Panc1 (cell line): Measurements from ENCODE around the gene FOXK2. TPM values are rescaled to one million over a fixed set of nuclear protein-coding genes. Genes with fewer than 3 reads are reported as not detected.

Experiments
- ATAC-seq: fragments of 200-7000 bp; cut with Tn5 transposase; 2 replicates; pipeline ENCODE4 v1.9.1; 2020; ENCODE audit warnings: mild to moderate bottlenecking, moderate library complexity
- BruUV-seq: library from RNA; stranded (reverse); fragments of 400-500 nt; replicated peaks from 2 replicates; lab custom pipeline; 2021; lab: Mats Ljungman, UMichigan
- CTCF ChIA-PET: fragments of 300-600 bp; sonication (Branson Sonifier 250); formaldehyde crosslinking; loops from one replicate; lab custom pipeline; 2022; ENCODE audit warnings: antibody characterized with exemption; lab: Charles Lee
- POLR2A ChIA-PET: fragments of 300-600 bp; sonication (Branson Sonifier 250); formaldehyde crosslinking; loops from one replicate; lab custom pipeline; 2022; ENCODE audit warnings: antibody characterized with exemption; lab: Charles Lee
- DNase-seq: peaks from one replicate; pipeline ENCODE4 v3.0.0-alpha.2; 2010; ENCODE audit warnings: low read depth, low spot score
- H3K27ac ChIP-seq: 2 replicates; pipeline ENCODE4 v1.5.1; 2011; ENCODE audit warnings: mild to moderate bottlenecking, low read length, inconsistent platforms
- H3K27me3 ChIP-seq: fragments of 200-500 bp; sonication (Bioruptor generic); 2 replicates; pipeline ENCODE4 v1.6.0; 2014; ENCODE audit warnings: low read length, inconsistent platforms; ENCODE audit not compliant: control insufficient read depth, insufficient read depth
- H3K36me3 ChIP-seq: fragments of 200-500 bp; sonication (Bioruptor generic); 2 replicates; pipeline ENCODE4 v1.5.1; 2014; ENCODE audit warnings: inconsistent platforms, mild to moderate bottlenecking, low read length, moderate library complexity; ENCODE audit not compliant: control insufficient read depth, insufficient read depth
- H3K4me1 ChIP-seq: 2 replicates; pipeline ENCODE4 v1.5.1; 2011; ENCODE audit warnings: inconsistent platforms, mild to moderate bottlenecking, low read length, moderate library complexity; ENCODE audit not compliant: control insufficient read depth, insufficient read depth
- H3K4me3 ChIP-seq, 2 experiments: 2 replicates each; pipeline ENCODE4 v1.5.1; 2011 to 2012; ENCODE audit warnings: low read depth in 2 of 2, low read length in 2 of 2, mild to moderate bottlenecking in 2 of 2, inconsistent platforms in 1 of 2, moderate library complexity in 1 of 2
- H3K9me3 ChIP-seq: fragments of 200-500 bp; sonication (Bioruptor generic); 2 replicates; pipeline ENCODE4 v1.5.1; 2014; ENCODE audit warnings: low read depth, mild to moderate bottlenecking, inconsistent platforms, low read length, moderate library complexity; ENCODE audit not compliant: control insufficient read depth, insufficient read depth
- POLR2AphosphoS5 ChIP-seq: IDR thresholded peaks from 2 replicates; pipeline ENCODE4 v1.6.1; 2012; ENCODE audit warnings: mild to moderate bottlenecking, low read depth, low read length, moderate library complexity
- SIN3A ChIP-seq: IDR thresholded peaks from 2 replicates; pipeline ENCODE4 v1.6.1; 2012; ENCODE audit warnings: low read depth, mild to moderate bottlenecking, low read length, moderate library complexity, borderline replicate concordance; ENCODE audit not compliant: insufficient read depth
- TCF7L2 ChIP-seq: IDR thresholded peaks from 2 replicates; pipeline ENCODE4 v1.6.1; 2011; ENCODE audit warnings: mild to moderate bottlenecking, low read depth, low read length, inconsistent platforms
- in situ Hi-C: cut with HindIII; loops from 2 replicates; pipeline ENCODE4 v1.10.0; 2016; ENCODE audit warnings: low sequenced_read_pairs, low pct_unique_long_range_greater_than_20kb
- intact Hi-C: fragments of 100-400 bp; cut with micrococcal nuclease; formaldehyde crosslinking; loops from one replicate; pipeline ENCODE4 v1.10.0; 2022; ENCODE audit not compliant: unreplicated experiment
- total RNA-seq: library from RNA; stranded (reverse); gene quantifications from one replicate; pipeline ENCODE4 v1.2.1, GENCODE V29; 2021; ENCODE audit not compliant: unreplicated experiment
- TF ChIP-seq, protein P1 (sequence below): fragments of 450-650 bp; IDR thresholded peaks from 2 replicates; pipeline ENCODE4 v1.5.1; 2017; ENCODE audit warnings: mild to moderate bottlenecking
- TF ChIP-seq, protein P2 (sequence below), 2 experiments: IDR thresholded peaks; 2 replicates each; pipeline ENCODE4 v1.6.1; 2011 to 2012; ENCODE audit warnings: low read depth in 2 of 2, control low read depth in 1 of 2, low read length in 1 of 2, mild to moderate bottlenecking in 1 of 2, moderate library complexity in 1 of 2; ENCODE audit not compliant: insufficient read depth in 1 of 2

Gene FOXK2
- total RNA-seq, 1 experiment from 2014 or later, result 143 TPM

DNA sequence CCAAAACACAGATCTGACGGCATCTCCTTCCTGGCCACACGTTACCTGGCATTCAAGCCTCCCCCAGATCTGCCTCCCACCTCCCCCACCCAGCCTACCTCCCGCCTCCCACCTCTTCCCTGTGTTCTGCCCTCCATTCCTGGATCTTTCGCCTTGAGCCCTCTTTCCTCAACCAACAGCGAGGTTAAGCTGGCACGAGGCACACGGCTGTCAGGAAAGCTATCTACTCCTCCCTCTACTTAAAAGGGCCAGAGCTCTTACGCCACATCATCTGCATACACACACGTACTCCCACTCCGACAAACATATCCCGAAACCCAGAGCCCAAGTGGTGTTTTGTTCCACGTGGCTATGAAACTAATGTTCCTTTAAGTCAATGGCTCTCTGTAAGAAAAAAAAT is 110.7 kb downstream of the FOXK2 start:
- no peaks in the 10 kb centered on the region for H3K9me3 ChIP-seq
- no TSS peak for BruUV-seq
- DNase-seq (no peak), ATAC-seq (no peak)
- no peak overlapping the region for H3K4me3 ChIP-seq
- intact Hi-C loops, result no loop called here
- H3K36me3 ChIP-seq, result peaks cover 8% of the 10 kb centered on the region
- in situ Hi-C loops, result no loop called here
- ChIA-PET POLR2A (no interaction called here), CTCF (no interaction called here)
- TF ChIP-seq SIN3A, result no peak
- TF ChIP-seq, protein P1, sequence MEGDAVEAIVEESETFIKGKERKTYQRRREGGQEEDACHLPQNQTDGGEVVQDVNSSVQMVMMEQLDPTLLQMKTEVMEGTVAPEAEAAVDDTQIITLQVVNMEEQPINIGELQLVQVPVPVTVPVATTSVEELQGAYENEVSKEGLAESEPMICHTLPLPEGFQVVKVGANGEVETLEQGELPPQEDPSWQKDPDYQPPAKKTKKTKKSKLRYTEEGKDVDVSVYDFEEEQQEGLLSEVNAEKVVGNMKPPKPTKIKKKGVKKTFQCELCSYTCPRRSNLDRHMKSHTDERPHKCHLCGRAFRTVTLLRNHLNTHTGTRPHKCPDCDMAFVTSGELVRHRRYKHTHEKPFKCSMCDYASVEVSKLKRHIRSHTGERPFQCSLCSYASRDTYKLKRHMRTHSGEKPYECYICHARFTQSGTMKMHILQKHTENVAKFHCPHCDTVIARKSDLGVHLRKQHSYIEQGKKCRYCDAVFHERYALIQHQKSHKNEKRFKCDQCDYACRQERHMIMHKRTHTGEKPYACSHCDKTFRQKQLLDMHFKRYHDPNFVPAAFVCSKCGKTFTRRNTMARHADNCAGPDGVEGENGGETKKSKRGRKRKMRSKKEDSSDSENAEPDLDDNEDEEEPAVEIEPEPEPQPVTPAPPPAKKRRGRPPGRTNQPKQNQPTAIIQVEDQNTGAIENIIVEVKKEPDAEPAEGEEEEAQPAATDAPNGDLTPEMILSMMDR, result no peak
- TF ChIP-seq POLR2AphosphoS5, result no peak
- TF ChIP-seq, protein P2, sequence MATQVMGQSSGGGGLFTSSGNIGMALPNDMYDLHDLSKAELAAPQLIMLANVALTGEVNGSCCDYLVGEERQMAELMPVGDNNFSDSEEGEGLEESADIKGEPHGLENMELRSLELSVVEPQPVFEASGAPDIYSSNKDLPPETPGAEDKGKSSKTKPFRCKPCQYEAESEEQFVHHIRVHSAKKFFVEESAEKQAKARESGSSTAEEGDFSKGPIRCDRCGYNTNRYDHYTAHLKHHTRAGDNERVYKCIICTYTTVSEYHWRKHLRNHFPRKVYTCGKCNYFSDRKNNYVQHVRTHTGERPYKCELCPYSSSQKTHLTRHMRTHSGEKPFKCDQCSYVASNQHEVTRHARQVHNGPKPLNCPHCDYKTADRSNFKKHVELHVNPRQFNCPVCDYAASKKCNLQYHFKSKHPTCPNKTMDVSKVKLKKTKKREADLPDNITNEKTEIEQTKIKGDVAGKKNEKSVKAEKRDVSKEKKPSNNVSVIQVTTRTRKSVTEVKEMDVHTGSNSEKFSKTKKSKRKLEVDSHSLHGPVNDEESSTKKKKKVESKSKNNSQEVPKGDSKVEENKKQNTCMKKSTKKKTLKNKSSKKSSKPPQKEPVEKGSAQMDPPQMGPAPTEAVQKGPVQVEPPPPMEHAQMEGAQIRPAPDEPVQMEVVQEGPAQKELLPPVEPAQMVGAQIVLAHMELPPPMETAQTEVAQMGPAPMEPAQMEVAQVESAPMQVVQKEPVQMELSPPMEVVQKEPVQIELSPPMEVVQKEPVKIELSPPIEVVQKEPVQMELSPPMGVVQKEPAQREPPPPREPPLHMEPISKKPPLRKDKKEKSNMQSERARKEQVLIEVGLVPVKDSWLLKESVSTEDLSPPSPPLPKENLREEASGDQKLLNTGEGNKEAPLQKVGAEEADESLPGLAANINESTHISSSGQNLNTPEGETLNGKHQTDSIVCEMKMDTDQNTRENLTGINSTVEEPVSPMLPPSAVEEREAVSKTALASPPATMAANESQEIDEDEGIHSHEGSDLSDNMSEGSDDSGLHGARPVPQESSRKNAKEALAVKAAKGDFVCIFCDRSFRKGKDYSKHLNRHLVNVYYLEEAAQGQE (IDR thresholded peaks at IDR 0.05; ENCODE audit: insufficient read depth in 1 of 2, low read depth in 2 of 2, low read length in 1 of 2), result no peak
- no peak for TF ChIP-seq TCF7L2
- H3K27ac ChIP-seq, result no peak overlapping the region
- no peaks in the 10 kb centered on the region for H3K27me3 ChIP-seq
- H3K4me1 ChIP-seq, result no peaks in the 10 kb centered on the region

DNA sequence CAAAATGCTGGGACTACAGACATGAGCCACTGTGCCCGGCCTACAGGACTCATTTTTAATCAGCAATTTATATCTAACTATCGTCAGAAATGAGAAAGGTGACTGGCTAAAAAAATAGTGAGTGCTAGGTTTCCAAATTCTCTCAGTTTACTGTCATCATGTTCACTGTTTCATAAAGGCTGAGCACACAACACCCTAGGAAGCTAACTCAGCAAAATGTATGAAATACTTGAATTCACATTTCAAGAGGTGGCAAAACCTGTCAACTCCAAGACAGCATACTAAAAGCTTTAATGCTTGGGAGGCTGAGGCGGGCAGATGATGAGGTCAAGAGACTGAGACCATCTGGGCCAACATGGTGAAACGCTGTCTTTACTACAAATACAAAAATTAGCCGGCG is 112.0 kb downstream of the FOXK2 start:
- POLR2A ChIA-PET, result no interaction called here
- TF ChIP-seq, protein P2 (IDR thresholded peaks at IDR 0.05; ENCODE audit: insufficient read depth in 1 of 2, low read depth in 2 of 2, low read length in 1 of 2), result no peak
- no peak for TF ChIP-seq SIN3A
- TF ChIP-seq TCF7L2, result no peak
- TF ChIP-seq, protein P1, result no peak
- no peak for TF ChIP-seq POLR2AphosphoS5
- in situ Hi-C loops, result no loop called here
- no peak overlapping the region for H3K4me3 ChIP-seq
- BruUV-seq, result no TSS peak
- CTCF ChIA-PET, result no interaction called here
- no peaks in the 10 kb centered on the region for H3K27me3 ChIP-seq
- intact Hi-C loops, result no loop called here
- no peak for DNase-seq
- no peak overlapping the region for H3K27ac ChIP-seq
- H3K4me1 ChIP-seq, result no peaks in the 10 kb centered on the region
- ATAC-seq, result no peak
- peaks cover 8% of the 10 kb centered on the region for H3K36me3 ChIP-seq
- no peaks in the 10 kb centered on the region for H3K9me3 ChIP-seq
